Ishikawa (cell line): Measurements from ENCODE around the gene NPPA.

ENCODE experiments used
- CEBPB ChIP-seq: IDR thresholded peaks from 2 replicates; pipeline ENCODE4 v1.6.1; 2012
- CREB1 ChIP-seq: IDR thresholded peaks from 2 replicates; pipeline ENCODE4 v1.6.1; 2012; ENCODE audit warnings: low read depth
- EGR1 ChIP-seq: IDR thresholded peaks from 2 replicates; pipeline ENCODE4 v1.6.1; 2012
- EP300 ChIP-seq: IDR thresholded peaks from 2 replicates; pipeline ENCODE4 v1.6.1; 2012; ENCODE audit warnings: borderline replicate concordance
- FOXM1 ChIP-seq: IDR thresholded peaks from 2 replicates; pipeline ENCODE4 v1.6.1; 2012; ENCODE audit warnings: low read depth, borderline replicate concordance
- MAX ChIP-seq: IDR thresholded peaks from 2 replicates; pipeline ENCODE4 v1.6.1; 2012
- NFIC ChIP-seq: IDR thresholded peaks from 2 replicates; pipeline ENCODE4 v1.6.1; 2012
- RAD21 ChIP-seq: IDR thresholded peaks from 2 replicates; pipeline ENCODE4 v1.6.1; 2012; ENCODE audit warnings: low read depth
- REST ChIP-seq: IDR thresholded peaks from 2 replicates; pipeline ENCODE4 v1.6.1; 2012; ENCODE audit warnings: low read depth, mild to moderate bottlenecking
- TAF1 ChIP-seq: IDR thresholded peaks from 2 replicates; pipeline ENCODE4 v1.6.1; 2012; ENCODE audit warnings: low read depth, mild to moderate bottlenecking
- TCF12 ChIP-seq: IDR thresholded peaks from 2 replicates; pipeline ENCODE4 v1.6.1; 2012; ENCODE audit warnings: low read depth
- TEAD4 ChIP-seq: IDR thresholded peaks from 2 replicates; pipeline ENCODE4 v1.6.1; 2012
- USF1 ChIP-seq: IDR thresholded peaks from 2 replicates; pipeline ENCODE4 v1.6.1; 2012
- YY1 ChIP-seq: IDR thresholded peaks from 2 replicates; pipeline ENCODE4 v1.6.1; 2012; ENCODE audit warnings: low read depth
- ZBTB7A ChIP-seq: IDR thresholded peaks from 2 replicates; pipeline ENCODE4 v1.6.1; 2012; ENCODE audit warnings: low read depth

Gene NPPA

GRCh38 chr1:11855430-11855829 lies 7.8 kb upstream of the NPPA start:
- TF ChIP-seq NFIC (no peak), YY1 (no peak), EP300 (no peak), CEBPB (no peak), REST (no peak), MAX (no peak), EGR1 (no peak), USF1 (no peak)

- no peak for TF ChIP-seq CREB1
- no peak for TF ChIP-seq USF1
- no peak for TF ChIP-seq FOXM1
- TF ChIP-seq TEAD4, result no peak
- no peak for TF ChIP-seq TAF1
- no peak for TF ChIP-seq RAD21
- no peak for TF ChIP-seq EGR1
- TF ChIP-seq YY1, result no peak
- TF ChIP-seq ZBTB7A, result no peak
- TF ChIP-seq NFIC, result no peak
- no peak for TF ChIP-seq REST
- no peak for TF ChIP-seq MAX
- no peak for TF ChIP-seq EP300
- TF ChIP-seq CEBPB, result no peak
- TF ChIP-seq TCF12, result no peak
Observed at GRCh38 chr1:11854519-11854918, 6.9 kb upstream of the NPPA start.

- TF ChIP-seq EP300, result no peak
- no peak for TF ChIP-seq NFIC
- TF ChIP-seq CREB1, result no peak
- no peak for TF ChIP-seq TCF12
- TF ChIP-seq ZBTB7A, result no peak
- TF ChIP-seq RAD21, result no peak
- no peak for TF ChIP-seq REST
- TF ChIP-seq YY1, result no peak
- TF ChIP-seq TAF1, result no peak
- TF ChIP-seq TEAD4, result no peak
- TF ChIP-seq EGR1, result no peak
- TF ChIP-seq USF1, result no peak
Observed at GRCh38 chr1:11851180-11851579, 3.6 kb upstream of the NPPA start.

GRCh38 chr1:11850156-11850555 lies 2.6 kb upstream of the NPPA start:
- TF ChIP-seq TCF12 (no peak), TAF1 (no peak)

- no peak for TF ChIP-seq EP300
- TF ChIP-seq REST, result no peak
- TF ChIP-seq CREB1, result no peak
Observed at GRCh38 chr1:11848373-11848700, 754 bp upstream of the NPPA start.
